DMS153 treated with DMSO at 0.1 percent for 48 hours (cell line): ENCODE measurements around the gene PSD2.

Experiments used
- DNase-seq: peaks from one replicate; lab custom pipeline; 2025; ENCODE audit not compliant: unreplicated experiment; lab: John Stamatoyannopoulos, UW

Gene PSD2

GRCh38 chr5:139872851-139873794, 77.5 kb downstream of the PSD2 start:
- no peak for DNase-seq

GRCh38 chr5:139875957-139876356, 80.3 kb downstream of the PSD2 start:
- DNase-seq = no peak

GRCh38 chr5:139877129-139877597, 81.6 kb downstream of the PSD2 start:
- no peak for DNase-seq

GRCh38 chr5:139878093-139878492, 82.5 kb downstream of the PSD2 start:
- no peak for DNase-seq

GRCh38 chr5:139880416-139881142, 85.0 kb downstream of the PSD2 start:
- no peak for DNase-seq

GRCh38 chr5:139881143-139881733, 85.6 kb downstream of the PSD2 start:
- DNase-seq = no peak

GRCh38 chr5:139882316-139882715, 86.7 kb downstream of the PSD2 start:
- DNase-seq = no peak

GRCh38 chr5:139882961-139883539, 87.4 kb downstream of the PSD2 start:
- no peak for DNase-seq

- no peak for DNase-seq
These were observed 88.5 kb downstream of the PSD2 start for GRCh38 chr5:139884144-139884543.

GRCh38 chr5:139884734-139885133, 89.1 kb downstream of the PSD2 start:
- DNase-seq = no peak

- DNase-seq = no peak
These were observed 89.7 kb downstream of the PSD2 start for GRCh38 chr5:139885172-139885856.

- DNase-seq = no peak
These were observed 90.2 kb downstream of the PSD2 start for GRCh38 chr5:139885857-139886208.

GRCh38 chr5:139886213-139886612, 90.6 kb downstream of the PSD2 start:
- no peak for DNase-seq

GRCh38 chr5:139888370-139888769, 92.8 kb downstream of the PSD2 start:
- no peak for DNase-seq

- DNase-seq = no peak
These were observed 93.8 kb downstream of the PSD2 start for GRCh38 chr5:139889410-139889809.

GRCh38 chr5:139893873-139894272, 98.3 kb downstream of the PSD2 start:
- DNase-seq = no peak
